GM18519 (cell line): ENCODE data around the gene CCDC88C.
"Not testable (repeated sequence)": the region's sequence is repeated elsewhere in the genome, so short reads cannot be mapped to it uniquely, and the experiment has no call there.

Source experiments
- ATAC-seq: cut with Tn5 transposase; IDR thresholded peaks from one replicate; pipeline ENCODE4 v1.9.1; 2021; ENCODE audit warnings: mild to moderate bottlenecking, moderate library complexity; ENCODE audit not compliant: unreplicated experiment, low FRiP score

The CCDC88C gene

GRCh38 chr14:91280129-91280528, 137.5 kb downstream of the CCDC88C start:
- no peak for ATAC-seq

GRCh38 chr14:91279354-91279753, 138.3 kb downstream of the CCDC88C start:
- ATAC-seq = no peak

GRCh38 chr14:91278383-91278715, 139.3 kb downstream of the CCDC88C start:
- ATAC-seq = no peak

- ATAC-seq = no peak
These were observed 139.9 kb downstream of the CCDC88C start for GRCh38 chr14:91277546-91278382.

GRCh38 chr14:91274796-91275195, 142.8 kb downstream of the CCDC88C start:
- ATAC-seq = no peak

GRCh38 chr14:91273885-91274273, 143.7 kb downstream of the CCDC88C start:
- ATAC-seq = no peak

GRCh38 chr14:91273273-91273884, 144.2 kb downstream of the CCDC88C start:
- no peak for ATAC-seq

GRCh38 chr14:91272341-91273272, 145.0 kb downstream of the CCDC88C start:
- no peak for ATAC-seq

- ATAC-seq = no peak
These were observed 146.0 kb downstream of the CCDC88C start for GRCh38 chr14:91271639-91272038.

- ATAC-seq = no peak
These were observed 147.0 kb downstream of the CCDC88C start for GRCh38 chr14:91270619-91271018.

GRCh38 chr14:91270188-91270587, 147.4 kb downstream of the CCDC88C start:
- no peak for ATAC-seq

- ATAC-seq = no peak
These were observed 148.3 kb downstream of the CCDC88C start for GRCh38 chr14:91269076-91269991.

GRCh38 chr14:91267965-91268437, 149.6 kb downstream of the CCDC88C start:
- no peak for ATAC-seq

GRCh38 chr14:91266276-91266675, 151.3 kb downstream of the CCDC88C start:
- ATAC-seq = not testable (repeated sequence)

- ATAC-seq = no peak
These were observed 152.2 kb downstream of the CCDC88C start for GRCh38 chr14:91265404-91265803.

GRCh38 chr14:91264151-91265150, 153.2 kb downstream of the CCDC88C start:
- ATAC-seq = no peak

- no peak for ATAC-seq
These were observed 154.3 kb downstream of the CCDC88C start for GRCh38 chr14:91263329-91263728.

GRCh38 chr14:91261986-91262549, 155.6 kb downstream of the CCDC88C start:
- ATAC-seq = no peak
